Measurements from ENCODE around the gene ATP6V0B. TPM values are rescaled to one million over a fixed set of nuclear protein-coding genes. Genes with fewer than 3 reads are reported as not detected.
A peak's percentile ranks its signal among the peaks of the same experiment; 100 is the strongest.

The ATP6V0B gene
- total and polyA plus RNA-seq, 2 donors (not counting 1 experiment from before 2014, with no cell fraction given): 91.0 to 198 TPM

GRCh38 chr1:43930168-43930948, 44.4 kb upstream of the ATP6V0B start:
- Mint-ChIP-seq H3K27me3 (peaks cover 24% of the 10 kb centered on the region), H3K27ac (no peak overlapping the region), H3K9me3 (ENCODE audit: insufficient read depth) (no peaks in the 10 kb centered on the region), H3K4me3 (no peak overlapping the region), H3K4me1 (peaks cover 15% of the 10 kb centered on the region)
- no peaks in the 10 kb centered on the region for H3K79me2 ChIP-seq (ENCODE audit: control insufficient read depth, insufficient read depth, low read length)
- 94% methylated on average over 10 of the region's 10 CpGs for whole genome bisulfite sequencing (ENCODE audit: insufficient coverage)
- peaks cover 0 to 32% (median 19%) of the 10 kb centered on the region in 4 experiments for H3K27me3 ChIP-seq (replicated peaks in 1 of 4; ENCODE audit: control extremely low read depth in 1 of 4, control insufficient read depth in 3 of 4, insufficient read depth in 4 of 4, low read length in 3 of 4)
- H3K4me2 ChIP-seq (replicated peaks; ENCODE audit: low read depth, low read length, poor library complexity, severe bottlenecking): no peak overlapping the region
- H3K4me3 ChIP-seq (ENCODE audit: control extremely low read depth in 1 of 5, extremely low read depth in 1 of 5, insufficient read depth in 1 of 5, low read depth in 2 of 5, low read length in 4 of 5): no peak overlapping the region
- CTCF ChIA-PET: interaction anchor here (0.6 to 10.3 kb wide), 7 partner anchors 13 to 166 kb away, joined by 3 to 118 read pairs (median 5); no protein-coding TSS in a partner anchor
- H3K9ac ChIP-seq (ENCODE audit: low read length): no peak overlapping the region
- H2AFZ ChIP-seq (ENCODE audit: insufficient read depth, low read depth, low read length, poor library complexity, severe bottlenecking): no peak overlapping the region
- TF ChIP-seq CTCF (IDR thresholded peaks at IDR 0.05): peak; percentile 40
- TF ChIP-seq EZH2 (IDR thresholded peaks at IDR 0.05; ENCODE audit: borderline replicate concordance, insufficient read depth, low read depth, low read length, poor library complexity, severe bottlenecking): no peak
- H3K9me3 ChIP-seq (ENCODE audit: control extremely low read depth in 1 of 3, control insufficient read depth in 2 of 3, insufficient read depth in 1 of 3, low read length in 2 of 3): peaks cover 0 to 11% (median 0%) of the 10 kb centered on the region in 3 donors
- POLR2A ChIA-PET: no interaction called here
- peaks cover 18 to 19% of the 10 kb centered on the region in 2 donors for H3K4me1 ChIP-seq (ENCODE audit: control insufficient read depth in 2 of 2, insufficient read depth in 2 of 2, low read length in 2 of 2)
- no peak overlapping the region for H3K27ac ChIP-seq (ENCODE audit: low read length in 2 of 2)
- H3K36me3 ChIP-seq (replicated peaks in 1 of 2; ENCODE audit: control extremely low read depth in 1 of 2, control insufficient read depth in 1 of 2, extremely low read depth in 1 of 2, insufficient read depth in 2 of 2, low read length in 1 of 2): no peaks in the 10 kb centered on the region
- intact Hi-C loops (cut with micrococcal nuclease): loop anchor here (5.0 kb wide), 1 partner anchor 117 kb away; no protein-coding TSS in a partner anchor
- DNase-seq (no peak), ATAC-seq (ENCODE audit: low read depth) (no peak)
- H4K20me1 ChIP-seq (ENCODE audit: control insufficient read depth, insufficient read depth, low read length, poor library complexity, severe bottlenecking): no peaks in the 10 kb centered on the region

- no peak for DNase-seq
- intact Hi-C loops (cut with micrococcal nuclease): loop anchor here (5.0 kb wide), 1 partner anchor 116 kb away; no protein-coding TSS in a partner anchor
- H3K4me1 Mint-ChIP-seq: peaks cover 19% of the 10 kb centered on the region
- no peak overlapping the region for H3K4me3 ChIP-seq (ENCODE audit: control extremely low read depth in 1 of 5, extremely low read depth in 1 of 5, insufficient read depth in 1 of 5, low read depth in 2 of 5, low read length in 4 of 5)
- no peak overlapping the region for H3K9ac ChIP-seq (ENCODE audit: low read length)
- no peaks in the 10 kb centered on the region for H3K9me3 Mint-ChIP-seq (ENCODE audit: insufficient read depth)
- peaks cover 0 to 14% (median 0%) of the 10 kb centered on the region in 3 donors for H3K9me3 ChIP-seq (ENCODE audit: control extremely low read depth in 1 of 3, control insufficient read depth in 2 of 3, insufficient read depth in 1 of 3, low read length in 2 of 3)
- peaks cover 23 to 25% of the 10 kb centered on the region in 2 donors for H3K4me1 ChIP-seq (ENCODE audit: control insufficient read depth in 2 of 2, insufficient read depth in 2 of 2, low read length in 2 of 2)
- ChIA-PET CTCF (interaction anchor here (0.6 to 10.3 kb wide), 7 partner anchors 12 to 166 kb away, joined by 3 to 118 read pairs (median 5); no protein-coding TSS in a partner anchor), POLR2A (no interaction called here)
- H3K4me3 Mint-ChIP-seq: no peak overlapping the region
- 89% methylated on average over 4 of the region's 4 CpGs for WGBS (ENCODE audit: insufficient coverage)
- no peaks in the 10 kb centered on the region for H3K79me2 ChIP-seq (ENCODE audit: control insufficient read depth, insufficient read depth, low read length)
- TF ChIP-seq CTCF (IDR thresholded peaks at IDR 0.05): no peak
- TF ChIP-seq EZH2 (IDR thresholded peaks at IDR 0.05; ENCODE audit: borderline replicate concordance, insufficient read depth, low read depth, low read length, poor library complexity, severe bottlenecking): no peak
- no peak for ATAC-seq (ENCODE audit: low read depth)
- H3K27ac Mint-ChIP-seq: no peak overlapping the region
- H2AFZ ChIP-seq (ENCODE audit: insufficient read depth, low read depth, low read length, poor library complexity, severe bottlenecking): no peak overlapping the region
- H3K4me2 ChIP-seq (replicated peaks; ENCODE audit: low read depth, low read length, poor library complexity, severe bottlenecking): no peak overlapping the region
- peaks cover 0 to 37% (median 23%) of the 10 kb centered on the region in 4 experiments for H3K27me3 ChIP-seq (replicated peaks in 1 of 4; ENCODE audit: control extremely low read depth in 1 of 4, control insufficient read depth in 3 of 4, insufficient read depth in 4 of 4, low read length in 3 of 4)
- H4K20me1 ChIP-seq (ENCODE audit: control insufficient read depth, insufficient read depth, low read length, poor library complexity, severe bottlenecking): no peaks in the 10 kb centered on the region
- H3K27ac ChIP-seq (ENCODE audit: low read length in 2 of 2): no peak overlapping the region
- H3K36me3 ChIP-seq (replicated peaks in 1 of 2; ENCODE audit: control extremely low read depth in 1 of 2, control insufficient read depth in 1 of 2, extremely low read depth in 1 of 2, insufficient read depth in 2 of 2, low read length in 1 of 2): no peaks in the 10 kb centered on the region
- peaks cover 26% of the 10 kb centered on the region for H3K27me3 Mint-ChIP-seq
These were observed 43.8 kb upstream of the ATP6V0B start for GRCh38 chr1:43930949-43931275.

Data from B cell (primary cell).